Head of caudate nucleus (tissue), 42 donors: Measurements from ENCODE around the gene CIAO1.
"Not testable (repeated sequence)": the region's sequence is repeated elsewhere in the genome, so short reads cannot be mapped to it uniquely, and the experiment has no call there.

ENCODE experiments used
- DNase-seq, 42 donors: peaks; one replicate each; pipeline versions ENCODE4 v3.0.0 to v3.0.0-alpha.2; 2020 to 2021; ENCODE audit warnings: mixed read lengths in 7 of 42
- intact Hi-C: fragments of 100-400 bp; cut with DNase I; formaldehyde crosslinking; loops from one replicate; pipeline ENCODE4 v1.15.0; 2022

The CIAO1 gene

DNA sequence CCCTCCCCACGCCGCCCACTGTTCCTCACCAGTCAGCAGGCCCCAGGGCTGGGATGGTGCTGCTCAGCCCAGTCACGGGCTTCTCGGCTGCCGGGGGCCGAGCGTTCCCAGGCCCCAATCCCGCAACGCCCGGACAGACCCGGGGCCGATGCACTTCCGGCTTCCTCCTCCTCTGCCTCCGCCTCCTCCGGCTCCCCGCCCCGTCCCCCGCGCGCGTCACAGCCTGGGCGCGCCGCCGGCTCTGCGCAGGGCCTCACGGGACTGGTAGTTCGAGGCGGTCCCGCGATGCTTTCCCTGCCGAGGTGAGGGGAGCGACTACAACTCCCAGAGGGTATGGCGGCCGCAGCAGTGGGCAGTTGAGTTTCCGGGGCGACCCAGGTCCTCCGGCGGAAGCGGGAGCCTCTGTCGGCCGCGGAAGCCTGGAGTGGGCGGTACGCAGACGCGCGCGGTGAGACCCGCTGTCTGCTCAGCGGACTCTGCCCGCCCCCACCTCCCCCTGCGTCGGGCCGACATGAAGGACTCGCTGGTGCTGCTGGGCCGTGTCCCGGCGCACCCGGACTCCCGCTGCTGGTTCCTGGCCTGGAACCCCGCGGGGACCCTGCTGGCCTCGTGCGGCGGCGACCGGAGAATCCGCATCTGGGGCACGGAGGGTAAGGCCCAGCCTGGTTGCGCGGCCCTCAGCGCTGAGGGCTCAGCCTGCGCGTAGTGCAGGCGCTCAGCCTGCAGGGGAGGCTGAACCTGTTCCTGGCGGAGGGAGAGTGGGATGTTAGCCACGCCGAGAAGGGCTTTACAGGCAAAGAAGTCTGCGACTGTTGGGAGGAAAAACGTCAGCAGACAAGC, at the start of gene CIAO1, which contains the start of gene TMEM127:
TSS of gene CIAO1 (plus strand) at position 386 of the 840 bp plus-strand sequence. CDS start at position 512, 126 bp downstream.
TSS of gene TMEM127 (minus strand) at position 158 of the 840 bp plus-strand sequence. CDS start 616 bp downstream, outside the sequence.
- peak; percentile 97 to 100 (median 99) for DNase-seq
- intact Hi-C loops, result loop anchor here (10.0 kb wide), 1 partner anchor 121 kb away; the partner anchor contains the start of gene DUSP2

- DNase-seq, result peak in 1 of 42 donors; percentile 3
- intact Hi-C loops, result no loop called here
Observed at GRCh38 chr2:96218508-96219131, 47.4 kb upstream of the CIAO1 start.

DNA sequence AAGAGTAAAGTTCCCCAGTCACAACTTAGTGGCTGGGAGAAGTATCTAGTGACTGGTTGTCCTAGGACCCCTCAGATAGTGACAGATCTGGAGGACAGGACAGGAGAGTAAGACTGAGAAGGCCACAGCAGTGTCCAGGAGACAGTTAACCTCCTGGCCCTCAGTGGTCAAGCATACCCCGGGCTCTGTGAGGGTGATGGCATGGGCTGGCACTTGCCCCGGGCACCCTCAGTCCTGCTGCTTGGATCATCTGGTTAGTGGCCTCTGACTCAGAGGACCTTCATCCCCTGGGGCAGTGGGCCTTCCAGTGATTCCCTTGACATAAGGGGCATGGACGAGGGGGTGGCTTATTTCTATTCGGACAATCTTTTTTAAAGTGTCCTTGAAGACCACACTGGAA, 46.1 kb upstream of the CIAO1 start:
- DNase-seq, intact Hi-C loops: not testable (repeated sequence)

GRCh38 chr2:96221106-96221505, 44.9 kb upstream of the CIAO1 start:
- DNase-seq, intact Hi-C loops: not testable (repeated sequence)

- DNase-seq, result peak in 2 of 42 donors; percentile 7 to 19
- intact Hi-C loops, result no loop called here
Observed at GRCh38 chr2:96225016-96225533, 41.0 kb upstream of the CIAO1 start.

- intact Hi-C loops, result no loop called here
- DNase-seq, result no peak
Observed at GRCh38 chr2:96231316-96231715, 34.7 kb upstream of the CIAO1 start.

DNA sequence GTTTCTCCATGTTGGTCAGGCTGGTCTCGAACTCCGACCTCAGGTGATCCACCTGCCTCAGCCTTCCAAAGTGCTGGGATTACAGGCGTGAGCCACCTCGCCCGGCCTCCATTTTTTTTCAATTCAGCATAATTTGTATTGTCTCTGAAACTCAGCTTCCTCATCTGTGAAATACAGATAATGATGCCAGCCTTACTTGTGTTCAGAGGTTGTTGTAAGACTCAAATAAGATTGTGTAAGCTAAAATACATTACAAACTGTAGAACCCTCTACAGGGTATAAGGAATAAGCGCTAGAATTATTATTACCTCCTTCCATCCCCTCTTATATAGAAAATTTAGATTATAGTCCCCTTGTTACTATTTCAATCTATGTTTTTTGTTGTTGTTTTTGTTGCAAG, 32.6 kb upstream of the CIAO1 start:
- no peak for DNase-seq
- intact Hi-C loops, result no loop called here

GRCh38 chr2:96233880-96234316, 32.1 kb upstream of the CIAO1 start:
- intact Hi-C loops, result no loop called here
- no peak for DNase-seq

- DNase-seq, result no peak
- intact Hi-C loops, result no loop called here
Observed at GRCh38 chr2:96236882-96237281, 29.1 kb upstream of the CIAO1 start.

GRCh38 chr2:96238266-96238665, 27.8 kb upstream of the CIAO1 start:
- no peak for DNase-seq
- intact Hi-C loops, result no loop called here

GRCh38 chr2:96239091-96239490, 26.9 kb upstream of the CIAO1 start:
- no peak for DNase-seq
- intact Hi-C loops, result no loop called here

DNA sequence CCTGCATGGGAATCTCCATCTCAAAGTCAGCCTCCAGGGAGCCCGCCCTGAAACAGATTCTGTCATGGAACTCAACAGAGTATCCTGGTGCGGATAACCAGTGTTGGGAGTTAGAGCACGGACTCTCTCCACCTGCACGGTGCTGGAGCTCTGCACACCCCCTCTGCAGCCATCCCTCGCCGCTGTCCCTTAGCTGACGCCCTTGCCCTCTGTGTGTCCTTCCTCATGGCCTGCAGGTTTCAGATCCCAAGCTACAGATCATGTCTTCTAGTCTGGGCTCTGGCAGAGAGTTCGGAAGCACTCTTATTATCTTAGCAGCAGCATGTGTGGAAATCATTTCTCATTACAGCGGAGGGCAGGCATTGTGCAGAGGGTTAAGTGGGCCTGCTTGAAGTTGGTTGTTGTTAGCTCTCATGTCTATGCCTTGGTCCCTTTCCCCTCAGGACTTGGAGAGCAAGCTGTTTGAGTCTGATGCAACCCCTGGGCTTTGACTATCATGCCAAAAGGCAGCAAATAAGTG, 26.2 kb upstream of the CIAO1 start:
- intact Hi-C loops, result no loop called here
- DNase-seq, result no peak

DNA sequence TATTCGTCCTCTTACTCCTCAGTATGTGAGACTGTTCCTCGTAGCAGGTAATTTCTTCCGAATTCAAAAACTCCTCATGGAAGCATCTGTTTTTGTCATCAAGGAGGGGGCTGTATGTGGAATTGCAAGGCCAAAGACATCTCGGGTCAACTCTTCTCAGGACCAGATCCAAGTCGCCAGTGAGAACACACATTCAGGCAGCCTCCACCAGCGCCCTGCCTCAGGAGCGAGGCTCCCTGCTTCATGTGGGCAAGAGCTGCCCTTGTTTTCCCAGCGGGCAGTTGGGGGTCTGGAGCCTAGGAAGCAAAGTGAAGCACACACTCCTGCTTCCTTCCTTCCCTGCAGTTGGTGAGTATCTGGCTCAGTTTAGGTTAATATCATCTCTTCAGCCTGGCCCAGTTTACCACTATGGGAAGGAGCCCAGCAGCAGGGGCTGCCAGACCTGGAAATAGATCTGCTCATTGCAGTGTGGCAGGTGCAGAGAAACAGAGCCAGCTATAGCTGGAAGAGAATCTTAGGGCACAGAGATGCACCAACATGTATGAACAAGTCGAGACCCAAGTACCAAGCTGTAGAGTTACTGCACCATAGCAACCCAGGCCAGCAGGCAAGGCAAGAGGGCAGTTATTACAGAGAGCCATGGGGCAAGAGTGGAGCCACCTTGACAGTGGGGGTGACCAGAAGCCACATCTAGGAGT, 25.5 kb upstream of the CIAO1 start:
- no peak for DNase-seq
- intact Hi-C loops, result no loop called here

GRCh38 chr2:96241227-96241626, 24.8 kb upstream of the CIAO1 start:
- intact Hi-C loops, result no loop called here
- no peak for DNase-seq

- intact Hi-C loops, result no loop called here
- DNase-seq, result peak in 33 of 42 donors; percentile 29 to 77 (median 59)
Observed at GRCh38 chr2:96241900-96242611, 24.0 kb upstream of the CIAO1 start.

GRCh38 chr2:96243843-96244242, 22.2 kb upstream of the CIAO1 start:
- no peak for DNase-seq
- intact Hi-C loops, result no loop called here

DNA sequence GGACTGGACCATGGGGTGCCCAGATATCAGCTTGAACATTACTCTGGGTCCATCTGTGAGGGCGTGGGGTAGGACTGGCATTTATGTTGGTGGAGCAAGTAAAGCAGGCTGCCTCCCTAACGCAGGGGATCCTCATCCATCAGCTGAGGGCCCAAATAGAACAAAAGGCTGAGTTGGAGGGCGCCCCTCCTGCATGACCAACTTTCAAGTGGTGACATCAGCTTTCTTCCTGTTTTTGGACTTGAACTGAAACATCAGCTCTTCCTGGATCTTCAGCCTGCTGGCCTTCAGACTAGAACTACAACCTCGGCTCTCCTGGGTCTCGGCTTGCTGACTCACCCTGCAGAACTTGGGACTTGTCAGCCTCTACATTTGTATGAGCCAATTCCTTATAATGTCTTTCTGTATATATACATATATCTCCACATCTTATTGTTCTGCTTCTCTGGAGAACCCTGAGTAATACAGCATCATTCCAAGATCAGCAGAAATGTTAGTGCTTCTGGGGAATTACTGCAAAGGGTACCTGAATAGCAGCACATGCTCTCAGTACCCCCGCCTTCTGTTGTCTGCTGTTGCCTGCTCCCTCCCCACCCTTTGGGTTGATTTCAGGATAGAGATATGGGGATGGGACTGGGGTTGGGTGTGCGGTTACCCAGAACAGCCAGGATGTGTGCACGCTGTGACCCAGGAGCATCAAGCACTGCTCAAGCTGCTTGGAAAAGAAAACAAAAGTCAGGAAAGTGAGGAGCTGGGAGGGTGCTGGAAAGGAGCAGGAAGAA, 20.2 kb upstream of the CIAO1 start:
- intact Hi-C loops, result no loop called here
- peak in 2 of 42 donors; percentile 28 to 30 for DNase-seq

DNA sequence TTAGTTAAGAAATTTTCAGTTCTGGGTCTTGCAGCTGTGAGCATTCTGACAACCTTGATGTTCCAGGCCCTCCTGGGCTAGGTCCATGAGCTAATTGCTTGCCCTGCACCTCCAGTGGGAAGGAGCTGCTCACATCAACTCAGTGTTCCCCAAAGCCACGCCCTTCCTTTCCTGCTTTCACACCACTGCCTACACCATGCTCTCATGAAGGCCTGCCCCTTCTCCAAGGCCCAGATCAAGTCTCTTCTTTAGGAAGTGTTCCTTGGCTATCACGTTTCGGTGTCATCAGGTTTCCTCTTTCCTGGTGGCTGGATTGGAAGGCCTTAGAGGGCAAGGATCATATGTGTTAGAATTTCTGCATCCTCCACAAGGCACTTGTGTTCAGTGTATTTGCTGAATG, 19.0 kb upstream of the CIAO1 start:
- intact Hi-C loops, result no loop called here

More for the DNA sequence above, 19.0 kb upstream of the CIAO1 start:
- DNase-seq, result no peak
